WI38 (cell line): ENCODE data around the gene C8A.

Source experiments
- H3K4me3 ChIP-seq: 2 replicates; pipeline ENCODE4 v1.5.1; 2011; ENCODE audit warnings: low read depth, mild to moderate bottlenecking, control low read depth, low read length
- TF ChIP-seq, protein P1 (sequence below): IDR thresholded peaks from 2 replicates; pipeline ENCODE4 v1.5.1; 2012; ENCODE audit warnings: low read depth, mild to moderate bottlenecking, control low read depth, low read length

The C8A gene

DNA sequence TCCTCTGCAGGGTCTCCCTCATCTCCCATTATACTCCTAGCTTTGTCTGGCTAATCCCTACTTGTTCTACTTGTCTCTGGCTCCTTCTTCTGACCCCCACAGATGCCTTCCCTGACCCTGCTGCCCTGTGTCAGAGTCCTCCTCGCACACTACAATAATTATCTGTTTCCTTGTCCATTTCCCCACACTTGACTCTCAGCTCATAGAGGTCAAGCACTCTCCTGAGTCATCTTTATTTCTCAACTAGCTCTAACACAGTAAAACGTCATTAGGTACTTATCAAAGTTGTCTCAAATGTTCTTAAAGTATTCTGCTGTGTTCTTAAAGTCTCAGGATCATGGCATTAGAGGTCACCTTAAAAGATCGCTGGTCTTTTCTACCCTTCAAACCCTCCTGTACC lies 47.1 kb downstream of the C8A start:
- TF ChIP-seq, protein P1, sequence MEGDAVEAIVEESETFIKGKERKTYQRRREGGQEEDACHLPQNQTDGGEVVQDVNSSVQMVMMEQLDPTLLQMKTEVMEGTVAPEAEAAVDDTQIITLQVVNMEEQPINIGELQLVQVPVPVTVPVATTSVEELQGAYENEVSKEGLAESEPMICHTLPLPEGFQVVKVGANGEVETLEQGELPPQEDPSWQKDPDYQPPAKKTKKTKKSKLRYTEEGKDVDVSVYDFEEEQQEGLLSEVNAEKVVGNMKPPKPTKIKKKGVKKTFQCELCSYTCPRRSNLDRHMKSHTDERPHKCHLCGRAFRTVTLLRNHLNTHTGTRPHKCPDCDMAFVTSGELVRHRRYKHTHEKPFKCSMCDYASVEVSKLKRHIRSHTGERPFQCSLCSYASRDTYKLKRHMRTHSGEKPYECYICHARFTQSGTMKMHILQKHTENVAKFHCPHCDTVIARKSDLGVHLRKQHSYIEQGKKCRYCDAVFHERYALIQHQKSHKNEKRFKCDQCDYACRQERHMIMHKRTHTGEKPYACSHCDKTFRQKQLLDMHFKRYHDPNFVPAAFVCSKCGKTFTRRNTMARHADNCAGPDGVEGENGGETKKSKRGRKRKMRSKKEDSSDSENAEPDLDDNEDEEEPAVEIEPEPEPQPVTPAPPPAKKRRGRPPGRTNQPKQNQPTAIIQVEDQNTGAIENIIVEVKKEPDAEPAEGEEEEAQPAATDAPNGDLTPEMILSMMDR = no peak
- H3K4me3 ChIP-seq = no peak overlapping the region

DNA sequence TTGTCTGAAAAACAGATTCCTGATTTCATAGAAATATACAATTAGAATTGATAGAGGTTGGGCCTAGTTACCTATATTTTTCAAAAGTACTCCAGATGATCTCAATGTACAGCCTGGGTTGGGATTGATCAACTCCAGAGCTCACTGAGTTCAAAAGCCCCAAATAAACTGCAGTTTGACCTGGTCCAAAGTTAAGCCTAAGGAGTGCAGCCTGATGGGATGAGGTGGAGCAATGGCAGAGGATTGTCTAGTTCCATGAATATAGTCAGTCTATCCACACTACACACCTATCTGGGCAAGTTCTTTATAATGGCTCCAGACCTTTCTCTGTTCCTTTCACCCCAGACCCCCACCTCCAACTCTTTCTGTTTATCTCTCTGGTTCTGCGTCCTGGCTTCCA lies 49.2 kb downstream of the C8A start:
- H3K4me3 ChIP-seq = no peak overlapping the region
- TF ChIP-seq, protein P1 = no peak

DNA sequence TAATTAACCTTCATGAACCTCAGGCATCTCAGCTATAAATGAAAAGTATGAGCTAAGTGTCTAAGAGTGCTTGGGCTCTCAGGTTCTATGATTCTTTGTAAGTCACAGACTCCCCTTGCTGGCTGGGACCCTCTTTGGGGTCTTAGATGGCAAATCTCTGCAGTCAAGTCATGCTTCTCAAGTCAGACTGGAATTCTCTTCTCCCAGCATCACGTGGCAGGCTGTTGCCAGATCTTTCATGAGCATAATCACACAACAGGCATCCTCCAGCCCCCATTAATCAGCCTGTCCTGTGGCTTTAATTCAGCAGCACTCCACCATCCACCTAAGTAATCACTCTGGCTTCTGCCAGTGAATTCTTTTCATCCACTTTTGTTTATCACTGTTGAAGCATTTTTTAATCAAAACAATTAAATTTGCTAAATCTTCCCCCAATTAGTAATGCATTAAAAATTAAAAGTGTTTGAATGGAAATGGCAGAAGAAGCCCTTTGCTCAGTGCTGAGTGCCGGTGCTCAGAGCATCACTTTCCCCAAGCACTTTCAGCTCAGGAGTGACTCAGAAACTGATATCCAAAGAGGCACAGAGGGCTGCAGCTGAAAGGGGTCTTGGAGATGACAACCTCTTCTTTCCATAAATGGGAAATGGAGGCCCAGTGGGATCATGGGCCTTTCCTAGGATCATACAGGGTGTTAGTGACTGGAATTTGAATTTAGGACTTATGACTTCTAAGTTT lies 50.2 kb downstream of the C8A start:
- TF ChIP-seq, protein P1 = no peak
- H3K4me3 ChIP-seq = no peak overlapping the region

DNA sequence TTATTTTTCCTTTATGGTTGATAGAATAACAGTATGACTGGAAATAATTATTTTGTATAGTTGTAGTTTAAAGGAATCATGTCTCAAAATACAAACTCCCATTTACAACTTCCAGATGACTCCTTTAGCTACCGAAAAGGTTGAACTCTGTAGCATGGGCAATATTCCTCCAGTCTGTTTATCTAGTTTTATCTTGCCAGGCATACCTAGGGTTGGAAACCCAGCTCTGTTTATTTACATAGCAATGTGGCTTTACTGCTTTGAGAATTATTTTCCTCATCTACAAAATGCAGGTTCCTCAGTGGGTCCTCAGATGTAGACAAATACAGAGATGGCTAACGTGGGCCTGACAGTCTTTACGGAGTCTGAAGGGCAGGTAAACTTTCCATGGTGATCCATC lies 51.1 kb downstream of the C8A start:
- TF ChIP-seq, protein P1 = no peak
- H3K4me3 ChIP-seq = no peak overlapping the region

DNA sequence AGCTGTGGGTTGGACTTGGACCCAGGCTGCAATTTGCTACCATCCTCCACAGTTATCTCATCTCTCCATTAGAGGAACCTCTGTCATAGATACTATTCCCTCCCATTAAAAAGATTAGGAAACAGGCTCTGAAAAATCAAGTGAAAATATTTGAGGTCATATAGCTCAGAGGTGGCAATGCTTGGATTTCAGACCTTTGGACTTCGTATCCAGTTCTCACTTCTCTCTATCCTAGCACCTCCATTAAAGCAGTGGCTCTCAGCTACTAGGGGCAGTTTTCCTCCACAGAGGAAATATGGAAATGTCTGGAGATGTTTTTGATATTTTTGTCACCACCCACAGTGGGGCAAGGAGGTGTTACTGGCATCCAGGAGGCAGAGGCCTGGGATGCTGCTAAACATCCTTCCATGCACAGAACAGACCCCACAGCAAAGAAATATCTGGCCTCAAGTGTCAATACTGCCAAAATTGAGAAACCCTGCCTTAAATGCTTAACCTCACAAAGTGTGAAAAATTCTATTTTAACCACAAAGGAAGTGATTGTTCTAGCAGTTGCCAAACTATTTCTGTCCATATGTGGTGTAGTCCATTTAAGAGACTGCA lies 54.1 kb downstream of the C8A start:
- TF ChIP-seq, protein P1 = no peak
- no peak overlapping the region for H3K4me3 ChIP-seq

DNA sequence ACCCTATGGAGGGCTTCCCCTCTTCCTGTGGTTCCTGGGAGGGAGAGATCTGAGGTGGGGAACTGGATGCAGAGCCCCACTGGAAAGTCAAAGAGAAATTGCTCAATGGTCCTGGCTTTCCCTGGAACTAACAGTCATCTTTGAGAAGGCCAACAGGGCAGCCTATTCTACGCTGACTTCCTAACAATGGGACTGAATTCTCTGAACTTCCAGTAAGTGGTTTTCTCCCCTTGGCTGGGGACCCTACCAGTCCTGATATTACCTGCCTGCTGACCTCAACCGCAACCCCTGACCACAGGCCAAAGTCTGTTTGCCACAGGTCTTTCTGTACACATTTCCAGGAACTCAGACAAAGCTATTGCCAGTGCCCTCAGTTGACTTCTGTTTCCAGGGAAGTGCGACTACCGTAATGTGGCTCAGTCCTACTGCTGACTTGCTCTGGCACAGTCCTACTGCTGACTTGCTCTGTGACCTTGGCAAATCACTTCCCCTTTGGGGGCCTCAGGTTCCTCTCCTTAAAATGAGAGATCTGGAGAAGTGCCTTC lies 55.9 kb downstream of the C8A start:
- TF ChIP-seq, protein P1 = no peak

More for the DNA sequence above, 55.9 kb downstream of the C8A start:
- no peak overlapping the region for H3K4me3 ChIP-seq
